HFF-Myc (cell line): ENCODE results near the gene GABRP.

Source experiments
- DNase-seq: peaks from one replicate; pipeline ENCODE4 v3.0.0-alpha.2; 2011; ENCODE audit warnings: low read depth; ENCODE audit errors: extremely low read depth
- H3K4me3 ChIP-seq: replicated peaks from 2 replicates; pipeline ENCODE4 v1.5.1; 2011; ENCODE audit warnings: low read depth, mild to moderate bottlenecking, control low read depth, low read length
- CTCF ChIP-seq: IDR thresholded peaks from 2 replicates; pipeline ENCODE4 v1.5.1; 2012; ENCODE audit warnings: mild to moderate bottlenecking, low read depth, low read length, control low read depth; ENCODE audit errors: missing control alignments

The GABRP gene

GRCh38 chr5:170747851-170748250, 35.7 kb upstream of the GABRP start:
- DNase-seq = no peak
- TF ChIP-seq CTCF = peak; percentile 65
- H3K4me3 ChIP-seq = no peak overlapping the region

GRCh38 chr5:170748951-170749471, 34.5 kb upstream of the GABRP start:
- TF ChIP-seq CTCF = no peak
- DNase-seq = no peak

GRCh38 chr5:170749911-170750431, 33.6 kb upstream of the GABRP start:
- TF ChIP-seq CTCF = no peak
- DNase-seq = no peak
- no peak overlapping the region for H3K4me3 ChIP-seq

More at GRCh38 chr5:170748951-170749471, 34.5 kb upstream of the GABRP start:
- no peak overlapping the region for H3K4me3 ChIP-seq

- DNase-seq = no peak
- no peak for TF ChIP-seq CTCF
These were observed 32.7 kb upstream of the GABRP start for GRCh38 chr5:170750791-170751190.

GRCh38 chr5:170751631-170752030, 31.9 kb upstream of the GABRP start:
- TF ChIP-seq CTCF = no peak
- no peak overlapping the region for H3K4me3 ChIP-seq
- no peak for DNase-seq

More at GRCh38 chr5:170750791-170751190, 32.7 kb upstream of the GABRP start:
- H3K4me3 ChIP-seq = no peak overlapping the region

GRCh38 chr5:170752257-170753215, 31.0 kb upstream of the GABRP start:
- TF ChIP-seq CTCF = no peak
- no peak overlapping the region for H3K4me3 ChIP-seq
- no peak for DNase-seq
